PC-3 (cell line): Measurements from ENCODE around the gene LRP2BP.

Experiments
- CTCF ChIP-seq: fragments of 300-600 bp; sonication (generic); conservative IDR thresholded peaks from 2 replicates; pipeline ENCODE4 v1.5.1; 2017; ENCODE audit warnings: antibody characterized with exemption, low read depth, mild to moderate bottlenecking, low read length
- EZH2 ChIP-seq: fragments of 300-600 bp; sonication (generic); IDR thresholded peaks from one replicate; pipeline ENCODE4 v1.6.1; 2017; ENCODE audit warnings: antibody characterized with exemption, mild to moderate bottlenecking, low read length; ENCODE audit not compliant: unreplicated experiment

GRCh38 chr4:185317880-185318279, 77.8 kb downstream of the LRP2BP start:
- TF ChIP-seq CTCF (no peak), EZH2 (no peak)
